Naive thymus-derived CD4-positive, alpha-beta T cell (primary cell): Measurements from ENCODE around the gene SLCO2A1. TPM values are rescaled to one million over a fixed set of nuclear protein-coding genes. Genes with fewer than 3 reads are reported as not detected.

Experiments
- ATAC-seq: fragments of 150-1000 bp; cut with Tn5 transposase; 2 replicates; pipeline ENCODE4 v1.10.0; 2021; ENCODE audit warnings: mild to moderate bottlenecking, moderate library complexity
- CTCF ChIA-PET: fragments of 350-600 bp; sonication (Branson Sonifier 250); formaldehyde crosslinking; loops from one replicate; lab custom pipeline; 2021; ENCODE audit warnings: antibody characterized with exemption; lab: Charles Lee
- POLR2A ChIA-PET: fragments of 350-600 bp; sonication (Branson Sonifier 250); formaldehyde crosslinking; loops from one replicate; lab custom pipeline; 2021; ENCODE audit warnings: antibody characterized with exemption, inconsistent platforms; lab: Charles Lee
- DNase-seq, 9 donors: peaks; one replicate each; pipeline versions ENCODE4 v3.0.0 to v3.0.0-alpha.2; 2020 to 2022; ENCODE audit warnings: mixed read lengths in 1 of 9
- H3K27ac ChIP-seq: one replicate; pipeline ENCODE4 v1.7.0; 2013; ENCODE audit warnings: mild to moderate bottlenecking, low read depth, low read length, moderate library complexity
- H3K27me3 ChIP-seq, 2 donors: one replicate each; pipeline ENCODE4 v1.7.0; 2013; ENCODE audit warnings: low read length in 2 of 2, mild to moderate bottlenecking in 2 of 2, moderate library complexity in 2 of 2; ENCODE audit not compliant: control insufficient read depth in 2 of 2, insufficient read depth in 2 of 2
- H3K36me3 ChIP-seq, 3 experiments: 1 replicate in 2 of 3; 2 replicates in 1 of 3; pipeline ENCODE4 v1.7.0; 2013; ENCODE audit warnings: low read length in 3 of 3, mild to moderate bottlenecking in 3 of 3, moderate library complexity in 1 of 3; ENCODE audit not compliant: insufficient read depth in 3 of 3, control insufficient read depth in 2 of 3
- H3K4me1 ChIP-seq, 2 donors: one replicate each; pipeline ENCODE4 v1.7.0; 2013; ENCODE audit warnings: low read length in 2 of 2, mild to moderate bottlenecking in 2 of 2, moderate library complexity in 1 of 2; ENCODE audit not compliant: control insufficient read depth in 2 of 2, insufficient read depth in 2 of 2
- H3K4me3 ChIP-seq: 2 replicates; pipeline ENCODE4 v1.7.0; 2013; ENCODE audit warnings: mild to moderate bottlenecking, low read length
- H3K9me3 ChIP-seq, 3 experiments: 1 replicate in 2 of 3; 2 replicates in 1 of 3; pipeline ENCODE4 v1.7.0; 2013; ENCODE audit warnings: low read length in 3 of 3; ENCODE audit not compliant: control insufficient read depth in 2 of 3
- H3K27ac Mint-ChIP-seq, 9 donors: one replicate each; pipeline ENCODE4 v1.8.0; 2020 to 2022; ENCODE audit warnings: mixed read lengths in 9 of 9, mild to moderate bottlenecking in 8 of 9, moderate library complexity in 5 of 9, inconsistent platforms in 2 of 9
- H3K27me3 Mint-ChIP-seq, 5 donors: one replicate each; pipeline ENCODE4 v1.8.0; 2021 to 2022; ENCODE audit warnings: mixed read lengths in 5 of 5, mild to moderate bottlenecking in 1 of 5
- H3K36me3 Mint-ChIP-seq, 5 donors: one replicate each; pipeline ENCODE4 v1.8.0; 2020 to 2022; ENCODE audit warnings: mixed read lengths in 5 of 5, mild to moderate bottlenecking in 3 of 5, inconsistent platforms in 1 of 5
- H3K4me1 Mint-ChIP-seq, 7 donors: one replicate each; pipeline ENCODE4 v1.8.0; 2020 to 2022; ENCODE audit warnings: mixed read lengths in 7 of 7, mild to moderate bottlenecking in 3 of 7, inconsistent platforms in 1 of 7
- H3K4me3 Mint-ChIP-seq, 10 donors: one replicate each; pipeline ENCODE4 v1.8.0; 2020 to 2022; ENCODE audit warnings: mild to moderate bottlenecking in 10 of 10, mixed read lengths in 10 of 10, moderate library complexity in 6 of 10, inconsistent platforms in 2 of 10
- H3K9me3 Mint-ChIP-seq, 11 donors: one replicate each; pipeline ENCODE4 v1.8.0; 2020 to 2022; ENCODE audit warnings: mixed read lengths in 11 of 11, mild to moderate bottlenecking in 4 of 11, inconsistent platforms in 1 of 11, moderate library complexity in 1 of 11
- intact Hi-C, 2 donors: fragments of 100-400 bp; cut with micrococcal nuclease; formaldehyde crosslinking; loops; one replicate each; pipeline ENCODE4 v1.15.1; 2023
- polyA plus RNA-seq, 2 donors: library from polyadenylated mRNA; unstranded; fragments of 300-500 nt; fragmentation: Illumina TruSeq; gene quantifications; one replicate each; pipeline ENCODE4 v1.2.3, GENCODE V29; 2021
- total RNA-seq, 6 experiments: library from RNA in 5 of 6; stranded (reverse) in 5 of 6; gene quantifications; 1 replicate in 5 of 6; 2 replicates in 1 of 6; pipeline ENCODE4 v1.2.3 and lab custom pipeline; 2021 to 2026

The SLCO2A1 gene
- total and polyA plus RNA-seq, 7 experiments from 2014 or later = not detected

DNA sequence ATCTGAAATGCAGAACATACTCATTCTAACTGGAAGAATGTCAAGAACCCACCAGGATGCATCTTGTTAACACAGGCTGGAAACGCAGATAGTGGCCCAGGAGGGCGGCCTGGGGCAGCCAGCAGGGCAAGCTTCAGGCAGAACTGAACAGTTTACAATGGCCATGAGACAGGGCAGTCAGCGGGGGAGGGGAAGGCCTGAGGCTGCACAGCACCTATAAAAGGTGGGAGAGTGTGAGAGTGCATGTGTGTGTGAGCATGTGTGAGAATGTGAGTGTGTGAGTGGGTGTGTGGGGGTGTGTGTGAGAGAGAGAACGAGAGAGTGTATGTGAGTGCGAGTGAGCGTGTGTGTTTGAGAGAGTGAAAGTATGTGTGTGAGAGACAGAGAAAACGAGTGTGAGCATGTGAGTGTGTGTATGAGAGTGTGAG lies 26.8 kb upstream of the SLCO2A1 start:
- peaks cover 0 to 8% (median 0%) of the 10 kb centered on the region in 7 donors for H3K4me1 Mint-ChIP-seq
- peaks cover 0 to 3% (median 0%) of the 10 kb centered on the region in 11 donors for H3K9me3 Mint-ChIP-seq
- no peak overlapping the region for H3K27ac Mint-ChIP-seq
- Histone ChIP-seq H3K27ac (no peak overlapping the region), H3K36me3 (no peaks in the 10 kb centered on the region), H3K4me3 (no peak overlapping the region), H3K27me3 (no peaks in the 10 kb centered on the region), H3K9me3 (no peaks in the 10 kb centered on the region), H3K4me1 (no peaks in the 10 kb centered on the region)
- ATAC-seq = no peak
- ChIA-PET CTCF (no interaction called here), POLR2A (no interaction called here)
- no peak for DNase-seq
- no peaks in the 10 kb centered on the region for H3K36me3 Mint-ChIP-seq
- H3K4me3 Mint-ChIP-seq = no peak overlapping the region
- intact Hi-C loops = no loop called here
- H3K27me3 Mint-ChIP-seq = peaks cover 0 to 7% (median 0%) of the 10 kb centered on the region in 5 donors

DNA sequence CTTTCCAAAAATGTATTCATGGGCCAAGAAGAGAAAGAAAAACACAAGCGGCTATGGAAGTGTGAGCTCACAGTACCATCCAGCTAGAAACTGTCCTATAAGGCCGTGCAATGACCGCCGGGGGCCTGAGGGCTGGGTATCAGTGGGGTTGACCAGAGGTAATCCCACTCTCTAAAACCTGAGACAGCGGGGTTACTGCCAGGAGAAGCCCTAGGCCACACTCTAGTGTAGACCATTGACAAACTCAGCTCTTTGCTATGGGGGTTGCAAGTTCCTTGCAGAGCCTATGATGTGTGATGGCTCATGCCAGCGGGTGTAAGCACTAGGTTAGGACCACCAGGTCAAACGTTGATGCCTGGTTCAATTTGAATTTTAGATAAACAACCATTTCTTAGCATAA lies 25.9 kb upstream of the SLCO2A1 start:
- Histone ChIP-seq H3K36me3 (no peaks in the 10 kb centered on the region), H3K4me3 (no peak overlapping the region), H3K9me3 (no peaks in the 10 kb centered on the region), H3K27me3 (no peaks in the 10 kb centered on the region), H3K4me1 (no peaks in the 10 kb centered on the region), H3K27ac (no peak overlapping the region)
- intact Hi-C loops = no loop called here
- POLR2A ChIA-PET = no interaction called here
- CTCF ChIA-PET = no interaction called here
- Mint-ChIP-seq H3K36me3 (no peaks in the 10 kb centered on the region), H3K4me1 (peaks cover 0 to 8% (median 0%) of the 10 kb centered on the region in 7 donors), H3K27ac (no peak overlapping the region), H3K4me3 (no peak overlapping the region), H3K9me3 (peaks cover 0 to 3% (median 0%) of the 10 kb centered on the region in 11 donors), H3K27me3 (peaks cover 0 to 9% (median 0%) of the 10 kb centered on the region in 5 donors)
- DNase-seq (no peak), ATAC-seq (no peak)

DNA sequence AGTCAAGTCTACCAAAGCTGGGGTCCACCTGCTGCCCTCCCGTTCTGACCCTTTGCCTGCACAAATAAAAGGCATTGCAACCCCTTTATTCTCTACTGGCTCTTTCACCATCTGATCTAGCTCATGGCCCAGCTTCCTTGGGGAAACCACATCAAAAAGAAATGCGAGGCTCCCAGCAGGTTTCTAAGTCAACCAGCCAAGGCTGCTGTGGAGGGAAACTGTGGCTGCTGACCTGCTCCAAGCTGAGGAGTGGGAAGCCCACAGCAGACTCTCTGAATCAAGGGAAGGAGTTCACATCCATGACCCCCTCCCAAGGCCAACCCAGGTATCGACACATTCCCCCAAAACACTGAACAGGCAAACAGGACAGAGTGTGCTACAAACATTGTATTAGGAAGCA lies 25.2 kb upstream of the SLCO2A1 start:
- intact Hi-C loops = no loop called here
- H3K27me3 Mint-ChIP-seq = peaks cover 0 to 14% (median 1%) of the 10 kb centered on the region in 5 donors
- ATAC-seq = no peak
- no peak overlapping the region for H3K4me3 ChIP-seq
- ChIA-PET POLR2A (no interaction called here), CTCF (no interaction called here)
- H3K4me3 Mint-ChIP-seq = no peak overlapping the region
- no peaks in the 10 kb centered on the region for H3K4me1 ChIP-seq
- no peak overlapping the region for H3K27ac ChIP-seq
- H3K27me3 ChIP-seq = no peaks in the 10 kb centered on the region
- no peak overlapping the region for H3K27ac Mint-ChIP-seq
- H3K9me3 Mint-ChIP-seq = peaks cover 0 to 3% (median 0%) of the 10 kb centered on the region in 11 donors
- H3K36me3 ChIP-seq = no peaks in the 10 kb centered on the region
- H3K4me1 Mint-ChIP-seq = peaks cover 0 to 8% (median 0%) of the 10 kb centered on the region in 7 donors
- no peaks in the 10 kb centered on the region for H3K36me3 Mint-ChIP-seq
- no peaks in the 10 kb centered on the region for H3K9me3 ChIP-seq
- DNase-seq = no peak

DNA sequence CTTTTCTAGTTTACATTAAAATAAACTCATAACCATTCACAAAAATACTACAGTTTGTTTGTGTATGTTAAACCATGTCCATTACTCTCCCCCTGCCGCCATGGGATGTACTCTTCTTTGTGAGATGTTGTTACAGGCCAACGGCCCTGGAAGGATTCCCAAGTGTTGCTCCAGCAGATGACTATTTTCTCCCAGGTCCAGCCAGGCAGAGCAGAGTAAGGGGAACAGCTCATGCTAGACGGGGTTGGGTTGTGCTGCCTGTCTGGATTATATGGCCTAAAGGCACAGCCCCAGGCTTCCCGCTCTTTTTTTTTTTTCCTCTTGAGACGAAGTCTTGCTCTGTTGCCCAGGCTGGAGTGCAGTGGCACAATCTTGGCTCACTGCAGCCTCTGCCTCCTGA lies 24.5 kb upstream of the SLCO2A1 start:
- ATAC-seq (no peak), DNase-seq (no peak)
- no peaks in the 10 kb centered on the region for H3K27me3 ChIP-seq
- POLR2A ChIA-PET = no interaction called here
- Mint-ChIP-seq H3K27ac (no peak overlapping the region), H3K4me1 (peaks cover 0 to 8% (median 0%) of the 10 kb centered on the region in 7 donors), H3K36me3 (no peaks in the 10 kb centered on the region), H3K9me3 (peaks cover 0 to 6% (median 0%) of the 10 kb centered on the region in 11 donors), H3K4me3 (no peak overlapping the region), H3K27me3 (peaks cover 0 to 18% (median 5%) of the 10 kb centered on the region in 5 donors)
- no peaks in the 10 kb centered on the region for H3K9me3 ChIP-seq
- intact Hi-C loops = no loop called here
- H3K27ac ChIP-seq = no peak overlapping the region
- CTCF ChIA-PET = no interaction called here
- no peak overlapping the region for H3K4me3 ChIP-seq
- no peaks in the 10 kb centered on the region for H3K36me3 ChIP-seq
- H3K4me1 ChIP-seq = no peaks in the 10 kb centered on the region

DNA sequence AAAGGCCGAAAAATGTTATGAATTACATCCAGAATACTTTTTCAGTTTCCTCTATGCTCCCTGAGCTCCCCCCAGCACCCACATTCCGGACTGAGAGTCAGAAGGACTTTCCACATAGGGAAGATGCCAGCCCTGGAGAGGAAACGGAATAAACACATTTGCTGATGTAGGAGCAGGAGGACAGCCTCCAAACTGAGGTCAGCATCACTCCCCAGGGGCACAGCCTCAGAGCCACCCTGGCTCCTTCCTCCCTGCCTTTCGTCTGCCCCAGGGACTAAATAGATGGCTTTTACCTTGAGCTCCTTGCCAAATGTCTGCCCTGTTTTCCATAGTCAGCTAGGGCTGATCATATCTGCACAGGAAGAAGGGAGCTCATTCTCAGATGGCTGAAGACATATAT lies 22.6 kb upstream of the SLCO2A1 start:
- no peaks in the 10 kb centered on the region for H3K36me3 ChIP-seq
- no peak overlapping the region for H3K4me3 ChIP-seq
- CTCF ChIA-PET = no interaction called here
- ATAC-seq = no peak
- POLR2A ChIA-PET = no interaction called here
- H3K27ac Mint-ChIP-seq = no peak overlapping the region
- H3K9me3 ChIP-seq = no peaks in the 10 kb centered on the region
- intact Hi-C loops = no loop called here
- no peaks in the 10 kb centered on the region for H3K27me3 ChIP-seq
- no peak overlapping the region for H3K4me3 Mint-ChIP-seq
- DNase-seq = no peak
- H3K4me1 Mint-ChIP-seq = peaks cover 0 to 6% (median 0%) of the 10 kb centered on the region in 7 donors
- H3K27me3 Mint-ChIP-seq = peaks cover 0 to 24% (median 5%) of the 10 kb centered on the region in 5 donors
- no peaks in the 10 kb centered on the region for H3K36me3 Mint-ChIP-seq
- H3K9me3 Mint-ChIP-seq = peaks cover 0 to 12% (median 0%) of the 10 kb centered on the region in 11 donors
- no peaks in the 10 kb centered on the region for H3K4me1 ChIP-seq
- H3K27ac ChIP-seq = no peak overlapping the region

DNA sequence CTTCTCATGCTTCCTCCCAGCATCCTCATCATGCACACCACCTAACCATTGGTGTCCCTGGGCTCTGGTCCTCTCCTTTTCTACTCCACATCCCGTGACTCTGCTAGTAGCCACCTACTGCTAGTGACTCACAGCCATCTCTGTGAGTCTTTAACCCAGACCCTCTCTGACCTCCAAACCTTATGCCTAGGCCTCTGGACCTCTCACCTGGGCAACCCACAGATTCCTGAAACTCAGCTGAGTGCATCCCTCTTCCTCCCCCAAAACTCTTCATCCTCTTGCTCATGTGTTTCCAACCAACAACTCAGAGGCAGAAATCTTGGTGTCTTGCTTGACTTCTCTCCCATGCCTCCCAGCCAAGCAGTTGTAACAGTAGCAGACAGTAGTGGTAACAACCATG lies 20.0 kb upstream of the SLCO2A1 start:
- Histone ChIP-seq H3K4me1 (no peaks in the 10 kb centered on the region), H3K4me3 (no peak overlapping the region), H3K27me3 (no peaks in the 10 kb centered on the region), H3K36me3 (no peaks in the 10 kb centered on the region), H3K9me3 (peaks cover 0 to 9% (median 0%) of the 10 kb centered on the region in 3 experiments), H3K27ac (no peak overlapping the region)
- H3K4me3 Mint-ChIP-seq = no peak overlapping the region
- H3K27ac Mint-ChIP-seq = no peak overlapping the region
- ChIA-PET CTCF (interaction anchor here (1.0 kb wide), 1 partner anchor 11 kb away, joined by 3 read pairs; no protein-coding TSS in a partner anchor), POLR2A (no interaction called here)
- ATAC-seq = no peak
- peaks cover 0 to 1% (median 0%) of the 10 kb centered on the region in 7 donors for H3K4me1 Mint-ChIP-seq
- peaks cover 0 to 24% (median 5%) of the 10 kb centered on the region in 5 donors for H3K27me3 Mint-ChIP-seq
- peaks cover 0 to 21% (median 10%) of the 10 kb centered on the region in 11 donors for H3K9me3 Mint-ChIP-seq
- no peak for DNase-seq
- intact Hi-C loops = no loop called here
- peaks cover 0 to 5% (median 0%) of the 10 kb centered on the region in 5 donors for H3K36me3 Mint-ChIP-seq

DNA sequence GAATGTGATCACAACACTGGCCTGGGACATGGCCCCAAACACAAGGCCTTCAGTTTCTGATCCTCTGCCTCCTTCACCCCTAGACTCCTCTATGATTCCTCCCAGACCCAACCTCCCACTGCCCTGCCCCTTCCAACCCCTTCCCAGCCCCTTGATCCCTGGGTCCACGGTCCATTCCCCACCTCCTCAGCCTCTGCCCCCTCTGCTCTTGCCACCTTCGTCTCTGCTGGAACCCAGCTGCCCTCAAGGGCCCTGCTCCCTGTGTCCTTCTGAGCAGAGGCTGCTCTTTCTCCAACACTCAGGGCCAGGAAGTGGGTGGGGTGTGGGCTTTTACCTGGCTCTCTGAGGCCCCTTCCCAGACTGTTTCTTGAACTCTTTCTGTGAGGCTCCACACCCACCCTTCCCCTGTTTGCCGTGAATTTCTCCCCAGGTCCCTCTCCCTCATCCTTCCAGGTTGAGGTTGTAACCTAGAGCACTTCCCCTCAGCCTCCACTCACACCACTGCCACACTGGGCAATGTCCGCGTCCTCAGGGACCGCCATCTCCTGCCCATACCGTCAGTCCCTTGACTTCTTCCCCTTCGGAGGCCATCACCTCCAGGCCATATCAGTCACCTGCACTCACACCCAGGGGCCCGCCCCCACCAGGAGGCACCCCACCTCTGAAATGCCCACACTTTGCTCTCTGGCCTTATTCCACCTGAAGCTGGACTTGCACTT lies 18.7 kb upstream of the SLCO2A1 start:
- Histone ChIP-seq H3K27me3 (no peaks in the 10 kb centered on the region), H3K27ac (no peak overlapping the region), H3K36me3 (no peaks in the 10 kb centered on the region), H3K9me3 (peaks cover 0 to 9% (median 0%) of the 10 kb centered on the region in 3 experiments), H3K4me3 (no peak overlapping the region), H3K4me1 (no peaks in the 10 kb centered on the region)
- DNase-seq (no peak), ATAC-seq (no peak)
- ChIA-PET POLR2A (no interaction called here), CTCF (no interaction called here)
- Mint-ChIP-seq H3K27me3 (peaks cover 0 to 24% (median 5%) of the 10 kb centered on the region in 5 donors), H3K4me1 (no peaks in the 10 kb centered on the region), H3K4me3 (no peak overlapping the region), H3K27ac (no peak overlapping the region), H3K9me3 (peaks cover 0 to 30% (median 12%) of the 10 kb centered on the region in 11 donors), H3K36me3 (peaks cover 0 to 5% (median 0%) of the 10 kb centered on the region in 5 donors)
- intact Hi-C loops = no loop called here
